ENCODE results near the gene CAPN3. TPM values are rescaled to one million over a fixed set of nuclear protein-coding genes. Genes with fewer than 3 reads are reported as not detected.
A peak's percentile ranks its signal among the peaks of the same experiment; 100 is the strongest.

The CAPN3 gene
- total RNA-seq, 1 donor from 2014 or later = 13.7 TPM

DNA sequence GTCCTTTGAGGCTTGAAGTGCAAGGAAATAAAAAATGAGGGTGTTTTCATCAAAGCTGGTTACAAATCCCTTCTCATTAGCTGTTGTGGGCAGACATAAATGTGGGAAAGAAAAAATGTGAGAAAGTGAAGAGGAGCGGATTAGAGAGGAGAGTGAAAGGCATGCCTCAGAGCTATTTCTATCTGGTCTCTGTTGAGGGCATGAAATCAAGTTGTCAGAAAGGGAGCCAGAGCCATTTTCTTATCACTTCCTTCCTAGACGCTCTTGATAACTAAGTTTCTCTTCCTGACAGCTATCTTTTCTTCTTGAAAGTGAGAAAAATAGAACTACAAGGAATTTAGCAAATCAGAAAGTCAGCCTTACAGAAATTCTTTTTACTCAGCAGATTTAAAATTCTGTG is 20.8 kb upstream of the CAPN3 start:
- Mint-ChIP-seq H3K4me3 (no peak overlapping the region), H3K9me3 (peaks cover 23% of the 10 kb centered on the region)
- DNase-seq (ENCODE audit: low spot score in 2 of 2, unreplicated experiment in 2 of 2) = no peak

GRCh38 chr15:42343596-42344232 is 15.6 kb upstream of the CAPN3 start:
- no peak for TF ChIP-seq CTCF (IDR thresholded peaks at IDR 0.05; ENCODE audit: unreplicated experiment)
- Mint-ChIP-seq H3K4me3 (no peak overlapping the region), H3K36me3 (peaks cover 30% of the 10 kb centered on the region), H3K9me3 (no peaks in the 10 kb centered on the region), H3K4me1 (no peaks in the 10 kb centered on the region), H3K27me3 (ENCODE audit: low read depth) (no peaks in the 10 kb centered on the region), H3K27ac (no peak overlapping the region)
- no peak for DNase-seq (ENCODE audit: low spot score in 2 of 2, unreplicated experiment in 2 of 2)

More for the DNA sequence above, 20.8 kb upstream of the CAPN3 start:
- H3K36me3 Mint-ChIP-seq = peaks cover 33% of the 10 kb centered on the region
- no peaks in the 10 kb centered on the region for H3K27me3 Mint-ChIP-seq (ENCODE audit: low read depth)
- H3K4me1 Mint-ChIP-seq = peaks cover 3% of the 10 kb centered on the region
- no peak for TF ChIP-seq CTCF (IDR thresholded peaks at IDR 0.05; ENCODE audit: unreplicated experiment)
- H3K27ac Mint-ChIP-seq = peak overlapping the region; percentile 48

DNA sequence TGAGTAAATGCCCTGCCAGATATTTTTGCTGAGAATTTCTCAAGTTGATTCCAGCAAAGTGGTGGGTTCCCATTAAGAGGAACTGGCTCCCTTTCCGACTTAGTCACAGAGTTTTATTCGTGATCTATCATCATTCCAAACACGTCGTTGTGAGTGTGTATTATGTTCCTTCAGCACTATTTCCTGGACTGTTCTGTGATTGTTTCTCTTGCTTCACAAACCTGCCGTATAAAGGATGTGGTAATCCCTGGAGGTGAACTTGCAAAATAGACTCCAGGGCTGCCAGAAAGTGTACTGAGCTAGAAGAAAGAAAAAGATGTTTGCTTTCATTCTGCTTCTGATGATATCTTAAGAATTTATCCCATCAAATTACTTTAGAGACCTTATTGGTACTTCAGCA is 14.5 kb upstream of the CAPN3 start:
- no peak overlapping the region for H3K27ac Mint-ChIP-seq
- no peak for DNase-seq (ENCODE audit: low spot score in 2 of 2, unreplicated experiment in 2 of 2)
- peaks cover 32% of the 10 kb centered on the region for H3K36me3 Mint-ChIP-seq
- H3K27me3 Mint-ChIP-seq (ENCODE audit: low read depth) = no peaks in the 10 kb centered on the region
- H3K9me3 Mint-ChIP-seq = no peaks in the 10 kb centered on the region
- no peak for TF ChIP-seq CTCF (IDR thresholded peaks at IDR 0.05; ENCODE audit: unreplicated experiment)
- H3K4me1 Mint-ChIP-seq = no peaks in the 10 kb centered on the region
- no peak overlapping the region for H3K4me3 Mint-ChIP-seq

DNA sequence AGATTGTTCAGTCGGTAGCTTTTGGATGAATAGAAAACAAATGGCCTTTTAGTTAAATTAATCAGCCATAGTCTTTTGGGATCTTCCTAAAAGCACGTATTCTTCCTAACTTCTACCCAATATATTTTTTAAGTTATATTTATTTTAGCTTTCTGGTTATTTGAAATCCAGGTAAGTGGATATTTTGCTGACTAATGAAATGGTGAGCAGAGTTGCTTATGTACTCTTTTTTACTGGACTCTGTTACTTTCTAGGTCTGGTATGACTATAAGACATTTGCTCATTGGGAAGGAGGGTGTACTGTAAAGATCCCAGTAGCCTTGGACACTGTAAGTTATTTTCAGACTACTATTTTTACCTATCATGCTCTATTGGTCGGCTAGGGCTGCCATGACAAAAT is 13.8 kb upstream of the CAPN3 start:
- Mint-ChIP-seq H3K27me3 (ENCODE audit: low read depth) (no peaks in the 10 kb centered on the region), H3K27ac (no peak overlapping the region), H3K36me3 (peaks cover 31% of the 10 kb centered on the region), H3K9me3 (no peaks in the 10 kb centered on the region), H3K4me3 (no peak overlapping the region), H3K4me1 (no peaks in the 10 kb centered on the region)
- no peak for DNase-seq (ENCODE audit: low spot score in 2 of 2, unreplicated experiment in 2 of 2)
- TF ChIP-seq CTCF (IDR thresholded peaks at IDR 0.05; ENCODE audit: unreplicated experiment) = no peak

- no peak for TF ChIP-seq CTCF (IDR thresholded peaks at IDR 0.05; ENCODE audit: unreplicated experiment)
- no peak overlapping the region for H3K4me3 Mint-ChIP-seq
- DNase-seq (ENCODE audit: low spot score in 2 of 2, unreplicated experiment in 2 of 2) = no peak
- H3K9me3 Mint-ChIP-seq = no peaks in the 10 kb centered on the region
- no peaks in the 10 kb centered on the region for H3K27me3 Mint-ChIP-seq (ENCODE audit: low read depth)
- H3K36me3 Mint-ChIP-seq = peaks cover 41% of the 10 kb centered on the region
- H3K4me1 Mint-ChIP-seq = no peaks in the 10 kb centered on the region
- no peak overlapping the region for H3K27ac Mint-ChIP-seq
These were observed 11.2 kb upstream of the CAPN3 start for GRCh38 chr15:42348083-42348482.

DNA sequence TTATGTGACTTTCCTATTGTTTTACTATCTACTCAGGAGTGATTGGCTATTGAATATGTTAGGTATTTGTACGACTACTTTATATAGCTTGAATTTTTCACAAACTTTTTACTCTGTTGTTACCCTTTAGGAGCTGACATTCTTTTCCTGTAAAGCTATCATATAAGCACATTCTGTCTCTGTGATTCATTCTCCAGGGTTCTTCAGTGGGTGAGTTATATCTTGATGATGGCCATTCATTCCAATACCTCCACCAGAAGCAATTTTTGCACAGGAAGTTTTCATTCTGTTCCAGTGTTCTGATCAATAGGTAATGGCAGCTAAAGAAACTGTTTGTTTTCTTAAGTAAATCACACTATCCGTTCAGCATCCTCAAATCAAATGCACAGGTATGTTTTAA is 10.1 kb upstream of the CAPN3 start:
- Mint-ChIP-seq H3K27me3 (ENCODE audit: low read depth) (no peaks in the 10 kb centered on the region), H3K9me3 (no peaks in the 10 kb centered on the region), H3K4me3 (no peak overlapping the region), H3K36me3 (peaks cover 31% of the 10 kb centered on the region), H3K4me1 (no peaks in the 10 kb centered on the region), H3K27ac (no peak overlapping the region)
- no peak for TF ChIP-seq CTCF (IDR thresholded peaks at IDR 0.05; ENCODE audit: unreplicated experiment)
- DNase-seq (ENCODE audit: low spot score in 2 of 2, unreplicated experiment in 2 of 2) = no peak

Measured in mesothelial cell of epicardium (in vitro differentiated cells).